Psoas muscle (tissue), 8 donors: ENCODE data around the gene MPPED1. TPM values are rescaled to one million over a fixed set of nuclear protein-coding genes. Genes with fewer than 3 reads are reported as not detected.

Experiments
- ATAC-seq, 4 donors: fragments of 200-7000 bp; cut with Tn5 transposase; one replicate each; pipeline ENCODE4 v1.9.1; 2020; ENCODE audit warnings: moderate library complexity in 3 of 4, mild to moderate bottlenecking in 2 of 4
- DNase-seq, 2 donors: peaks; one replicate each; pipeline ENCODE4 v3.0.0-alpha.2; 2020
- H3K27ac ChIP-seq: fragments of 200-600 bp; one replicate; pipeline ENCODE4 v1.8.0; 2022
- H3K27me3 ChIP-seq, 3 donors: fragments of 200-600 bp in 1 of 3; one replicate each; pipeline versions ENCODE4 v1.6.1 to v1.8.0; 2013 to 2022; ENCODE audit warnings: low read length in 2 of 3, mild to moderate bottlenecking in 2 of 3, moderate library complexity in 1 of 3; ENCODE audit not compliant: insufficient read depth in 3 of 3
- H3K36me3 ChIP-seq, 2 donors: fragments of 200-600 bp in 1 of 2; one replicate each; pipeline versions ENCODE4 v1.6.1 to v1.8.0; 2013 to 2022; ENCODE audit warnings: low read depth in 1 of 2, mild to moderate bottlenecking in 1 of 2, moderate library complexity in 1 of 2; ENCODE audit not compliant: insufficient read depth in 1 of 2
- H3K4me1 ChIP-seq: fragments of 200-600 bp; one replicate; pipeline ENCODE4 v1.8.0; 2022
- H3K4me3 ChIP-seq: fragments of 200-600 bp; one replicate; pipeline ENCODE4 v1.8.0; 2022; ENCODE audit warnings: mild to moderate bottlenecking
- H3K9me3 ChIP-seq: fragments of 200-600 bp; one replicate; pipeline ENCODE4 v1.8.0; 2022
- CTCF ChIP-seq: fragments of 200-600 bp; IDR thresholded peaks from one replicate; pipeline ENCODE4 v1.8.0; 2022; ENCODE audit warnings: antibody characterized with exemption
- WGBS, 3 donors: extraction: QIAGEN DNeasy Blood & Tissue Kit; methylation state at CpG; one replicate each; pipeline versions ENCODE4 v1.1.6 to v1.1.7; 2013; 5-methylcytosine and 5-hydroxymethylcytosine counted together
- intact Hi-C, 2 donors: fragments of 100-400 bp; cut with DNase I; formaldehyde crosslinking; loops; one replicate each; pipeline versions ENCODE4 v1.11.0 to v1.14.2; 2022
- polyA plus RNA-seq, 3 donors: library from polyadenylated mRNA; stranded (reverse); fragments of 200-250 nt; gene quantifications; one replicate each; pipeline ENCODE4 v1.2.3, GENCODE V29; 2013
- total RNA-seq, 4 donors: library from RNA; stranded (reverse); fragmentation: NEBNext Ultra II Directional in 2 of 4; extraction: Animal tissue kit (Norgen Biotek cat#: 25700) in 2 of 4; gene quantifications; one replicate each; pipeline versions ENCODE4 v1.2.1 to v1.2.4, GENCODE V29; 2021 to 2023
- donor health status: healthy with polysubstance abuse.
- donor health status: DM: no; HTN: no; CAD: no; lungs with moderate emphysema.
- donor health status: Bipolar disorder and iron deficiency.
- donor health status: healthy.
- donor health status: DM: yes; HTN: yes; CAD: no.
- donor health status: DM: no; HTN: no; CAD: no.
- donor health status: DM: no; HTN: no; CAD: no.
- donor health status: DM: yes; HTN: yes; CAD: no.

The MPPED1 gene
- total and polyA plus RNA-seq, 7 donors, result 0.04 to 0.10 TPM; not detected in 5

- H3K27me3 ChIP-seq, result peaks cover 0 to 14% (median 8%) of the 10 kb centered on the region in 3 donors
- H3K27ac ChIP-seq, result no peak overlapping the region
- DNase-seq, result no peak
- no peak for ATAC-seq
- H3K36me3 ChIP-seq, result no peaks in the 10 kb centered on the region
- 85 to 87% (median 87%) methylated on average over 3 of the region's 3 CpGs for WGBS, 3 donors
- no peak overlapping the region for H3K4me3 ChIP-seq
- intact Hi-C loops, result no loop called here
- no peaks in the 10 kb centered on the region for H3K4me1 ChIP-seq
- H3K9me3 ChIP-seq, result peaks cover under 1% of the 10 kb centered on the region
- no peak for TF ChIP-seq CTCF
Measured at GRCh38 chr22:43457002-43457401, 45.2 kb downstream of the MPPED1 start.

GRCh38 chr22:43462701-43463100 is 50.9 kb downstream of the MPPED1 start:
- H3K4me1 ChIP-seq, result no peaks in the 10 kb centered on the region
- peaks cover 8% of the 10 kb centered on the region for H3K9me3 ChIP-seq
- intact Hi-C loops, result no loop called here
- ATAC-seq, result no peak
- peaks cover 0 to 22% (median 5%) of the 10 kb centered on the region in 3 donors for H3K27me3 ChIP-seq
- DNase-seq, result no peak
- no peaks in the 10 kb centered on the region for H3K36me3 ChIP-seq
- TF ChIP-seq CTCF, result no peak
- no peak overlapping the region for H3K4me3 ChIP-seq
- H3K27ac ChIP-seq, result no peak overlapping the region

DNA sequence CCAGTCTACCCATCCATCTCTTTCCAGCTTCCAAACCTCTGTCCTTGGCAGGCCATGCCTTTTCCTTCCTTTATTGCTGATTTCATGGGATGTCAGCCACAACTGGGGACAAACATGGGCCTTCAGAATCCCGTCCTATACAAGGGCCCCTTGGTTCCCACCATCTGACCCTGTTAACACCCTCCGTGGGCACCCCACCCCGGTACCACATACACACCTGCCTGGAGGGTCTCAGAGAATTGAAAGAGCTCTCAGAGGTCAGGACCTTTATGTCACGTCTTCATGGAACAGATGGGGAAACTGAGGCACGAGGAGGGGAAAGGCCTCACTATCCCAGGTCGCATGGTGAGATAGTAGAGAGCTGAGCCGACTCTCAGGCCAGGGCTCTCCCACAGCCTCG is 53.0 kb downstream of the MPPED1 start:
- no peak for ATAC-seq

GRCh38 chr22:43465291-43466015 is 53.6 kb downstream of the MPPED1 start:
- DNase-seq (no peak), ATAC-seq (no peak)
- WGBS, 3 donors, result 79 to 83% (median 80%) methylated on average over 23 of the region's 23 CpGs
- intact Hi-C loops, result no loop called here
- peaks cover 0 to 43% (median 6%) of the 10 kb centered on the region in 3 donors for H3K27me3 ChIP-seq
- H3K9me3 ChIP-seq, result peaks cover 8% of the 10 kb centered on the region
- TF ChIP-seq CTCF, result no peak
- no peak overlapping the region for H3K27ac ChIP-seq
- no peaks in the 10 kb centered on the region for H3K4me1 ChIP-seq
- H3K4me3 ChIP-seq, result no peak overlapping the region
- no peaks in the 10 kb centered on the region for H3K36me3 ChIP-seq

More for the DNA sequence above, 53.0 kb downstream of the MPPED1 start:
- no peaks in the 10 kb centered on the region for H3K4me1 ChIP-seq
- no peak overlapping the region for H3K4me3 ChIP-seq
- no peak overlapping the region for H3K27ac ChIP-seq
- intact Hi-C loops, result no loop called here
- TF ChIP-seq CTCF, result no peak
- H3K36me3 ChIP-seq, result no peaks in the 10 kb centered on the region
- H3K27me3 ChIP-seq, result peaks cover 0 to 38% (median 6%) of the 10 kb centered on the region in 3 donors
- WGBS, 3 donors, result 75 to 79% (median 78%) methylated on average over 8 of the region's 8 CpGs
- no peak for DNase-seq
- H3K9me3 ChIP-seq, result peaks cover 8% of the 10 kb centered on the region

GRCh38 chr22:43466710-43467109 is 54.9 kb downstream of the MPPED1 start:
- Histone ChIP-seq H3K27me3 (peaks cover 0 to 43% (median 8%) of the 10 kb centered on the region in 3 donors), H3K4me3 (no peak overlapping the region), H3K27ac (no peak overlapping the region), H3K36me3 (no peaks in the 10 kb centered on the region), H3K9me3 (peaks cover 8% of the 10 kb centered on the region), H3K4me1 (no peaks in the 10 kb centered on the region)
- intact Hi-C loops, result no loop called here
- TF ChIP-seq CTCF, result no peak
- WGBS, 3 donors, result 73 to 80% (median 80%) methylated on average over 7 of the region's 7 CpGs
- DNase-seq (no peak), ATAC-seq (no peak)
